Measurements from ENCODE around the gene SH3PXD2B. TPM values are rescaled to one million over a fixed set of nuclear protein-coding genes. Genes with fewer than 3 reads are reported as not detected.

SH3PXD2B gene
- total RNA-seq, 1 experiment from 2014 or later, result 64.1 TPM

DNA sequence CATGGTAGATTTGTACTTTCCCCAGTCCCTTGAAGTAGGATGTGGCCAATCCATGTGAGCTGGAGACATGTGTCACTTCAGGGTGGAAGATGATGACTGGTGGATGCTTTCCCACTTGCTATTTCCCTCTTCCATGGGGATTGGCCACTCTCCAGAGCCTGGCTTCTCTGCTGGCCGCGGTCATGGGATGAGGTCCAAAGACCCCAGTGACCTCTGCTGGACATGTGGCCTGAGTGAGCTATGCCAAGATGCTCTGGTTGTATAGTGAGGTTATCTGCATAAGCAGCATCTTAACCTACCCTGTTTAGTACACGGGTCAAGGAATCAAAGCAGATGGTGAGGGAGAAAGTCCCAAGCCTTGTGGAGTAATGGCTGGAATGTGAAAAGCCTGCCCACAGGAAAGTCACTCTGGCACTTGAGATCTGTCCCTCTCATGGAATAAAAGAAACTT is 47.1 kb downstream of the SH3PXD2B start:
- POLR2A ChIA-PET, result no interaction called here

More for the DNA sequence above, 47.1 kb downstream of the SH3PXD2B start:
- H3K4me1 Mint-ChIP-seq, result peaks cover 16% of the 10 kb centered on the region
- CTCF ChIA-PET, result interaction anchor here (1.2 kb wide), 1 partner anchor 44 kb away, joined by 6 read pairs; no protein-coding TSS in a partner anchor
- DNase-seq (ENCODE audit: low spot score) (no peak), ATAC-seq (no peak)
- TF ChIP-seq, protein P1, sequence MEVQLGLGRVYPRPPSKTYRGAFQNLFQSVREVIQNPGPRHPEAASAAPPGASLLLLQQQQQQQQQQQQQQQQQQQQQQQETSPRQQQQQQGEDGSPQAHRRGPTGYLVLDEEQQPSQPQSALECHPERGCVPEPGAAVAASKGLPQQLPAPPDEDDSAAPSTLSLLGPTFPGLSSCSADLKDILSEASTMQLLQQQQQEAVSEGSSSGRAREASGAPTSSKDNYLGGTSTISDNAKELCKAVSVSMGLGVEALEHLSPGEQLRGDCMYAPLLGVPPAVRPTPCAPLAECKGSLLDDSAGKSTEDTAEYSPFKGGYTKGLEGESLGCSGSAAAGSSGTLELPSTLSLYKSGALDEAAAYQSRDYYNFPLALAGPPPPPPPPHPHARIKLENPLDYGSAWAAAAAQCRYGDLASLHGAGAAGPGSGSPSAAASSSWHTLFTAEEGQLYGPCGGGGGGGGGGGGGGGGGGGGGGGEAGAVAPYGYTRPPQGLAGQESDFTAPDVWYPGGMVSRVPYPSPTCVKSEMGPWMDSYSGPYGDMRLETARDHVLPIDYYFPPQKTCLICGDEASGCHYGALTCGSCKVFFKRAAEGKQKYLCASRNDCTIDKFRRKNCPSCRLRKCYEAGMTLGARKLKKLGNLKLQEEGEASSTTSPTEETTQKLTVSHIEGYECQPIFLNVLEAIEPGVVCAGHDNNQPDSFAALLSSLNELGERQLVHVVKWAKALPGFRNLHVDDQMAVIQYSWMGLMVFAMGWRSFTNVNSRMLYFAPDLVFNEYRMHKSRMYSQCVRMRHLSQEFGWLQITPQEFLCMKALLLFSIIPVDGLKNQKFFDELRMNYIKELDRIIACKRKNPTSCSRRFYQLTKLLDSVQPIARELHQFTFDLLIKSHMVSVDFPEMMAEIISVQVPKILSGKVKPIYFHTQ (CRISPR knock-in tag; IDR thresholded peaks at IDR 0.05), result no peak
- TF ChIP-seq FOXK1 (CRISPR knock-in tag; IDR thresholded peaks at IDR 0.05) (no peak), TP53 (CRISPR knock-in tag; IDR thresholded peaks at IDR 0.05) (no peak), ZNF396 (CRISPR knock-in tag; IDR thresholded peaks at IDR 0.05; ENCODE audit: borderline replicate concordance) (no peak), SMAD4 (CRISPR knock-in tag; IDR thresholded peaks at IDR 0.05) (no peak), AFF4 (CRISPR knock-in tag; IDR thresholded peaks at IDR 0.05; ENCODE audit: borderline replicate concordance) (no peak), TEAD1 (CRISPR knock-in tag; IDR thresholded peaks at IDR 0.05) (no peak)
- TF ChIP-seq, protein P2, sequence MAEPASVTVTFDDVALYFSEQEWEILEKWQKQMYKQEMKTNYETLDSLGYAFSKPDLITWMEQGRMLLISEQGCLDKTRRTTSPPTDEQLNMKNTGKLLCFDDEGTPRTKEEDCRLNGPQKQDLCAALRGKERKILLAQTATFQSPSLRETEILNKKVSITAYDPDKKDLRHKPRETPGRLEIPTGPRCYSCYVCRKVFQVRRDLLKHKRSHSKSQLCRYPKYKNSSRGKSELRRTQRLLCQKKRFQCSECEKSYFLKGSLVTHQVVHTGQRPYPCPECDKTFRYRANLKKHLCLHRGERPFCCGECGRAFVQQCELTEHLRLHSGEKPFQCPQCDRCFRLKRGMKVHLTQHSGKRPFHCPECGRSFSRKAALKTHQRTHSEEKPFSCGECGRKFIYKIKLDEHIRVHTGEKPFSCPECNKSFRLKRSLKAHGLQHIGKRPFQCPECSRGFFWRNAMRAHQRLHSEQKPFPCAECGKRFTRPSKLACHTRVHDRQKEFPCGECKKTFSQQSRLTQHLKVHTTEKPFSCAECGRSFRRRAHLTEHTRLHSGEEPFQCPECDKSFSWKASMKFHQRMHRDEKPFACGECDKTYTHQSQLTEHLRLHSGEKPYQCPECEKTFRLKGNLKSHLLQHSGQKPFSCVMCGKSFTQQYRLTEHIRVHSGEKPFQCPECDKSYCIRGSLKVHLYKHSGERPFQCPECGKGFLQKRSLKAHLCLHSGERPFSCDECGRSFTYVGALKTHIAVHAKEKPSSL (CRISPR knock-in tag; conservative IDR thresholded peaks at IDR 0.05), result no peak
- TF ChIP-seq, protein P3, sequence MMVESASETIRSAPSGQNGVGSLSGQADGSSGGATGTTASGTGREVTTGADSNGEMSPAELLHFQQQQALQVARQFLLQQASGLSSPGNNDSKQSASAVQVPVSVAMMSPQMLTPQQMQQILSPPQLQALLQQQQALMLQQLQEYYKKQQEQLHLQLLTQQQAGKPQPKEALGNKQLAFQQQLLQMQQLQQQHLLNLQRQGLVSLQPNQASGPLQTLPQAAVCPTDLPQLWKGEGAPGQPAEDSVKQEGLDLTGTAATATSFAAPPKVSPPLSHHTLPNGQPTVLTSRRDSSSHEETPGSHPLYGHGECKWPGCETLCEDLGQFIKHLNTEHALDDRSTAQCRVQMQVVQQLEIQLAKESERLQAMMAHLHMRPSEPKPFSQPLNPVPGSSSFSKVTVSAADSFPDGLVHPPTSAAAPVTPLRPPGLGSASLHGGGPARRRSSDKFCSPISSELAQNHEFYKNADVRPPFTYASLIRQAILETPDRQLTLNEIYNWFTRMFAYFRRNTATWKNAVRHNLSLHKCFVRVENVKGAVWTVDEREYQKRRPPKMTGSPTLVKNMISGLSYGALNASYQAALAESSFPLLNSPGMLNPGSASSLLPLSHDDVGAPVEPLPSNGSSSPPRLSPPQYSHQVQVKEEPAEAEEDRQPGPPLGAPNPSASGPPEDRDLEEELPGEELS (CRISPR knock-in tag; IDR thresholded peaks at IDR 0.05), result no peak
- TF ChIP-seq, protein P4, sequence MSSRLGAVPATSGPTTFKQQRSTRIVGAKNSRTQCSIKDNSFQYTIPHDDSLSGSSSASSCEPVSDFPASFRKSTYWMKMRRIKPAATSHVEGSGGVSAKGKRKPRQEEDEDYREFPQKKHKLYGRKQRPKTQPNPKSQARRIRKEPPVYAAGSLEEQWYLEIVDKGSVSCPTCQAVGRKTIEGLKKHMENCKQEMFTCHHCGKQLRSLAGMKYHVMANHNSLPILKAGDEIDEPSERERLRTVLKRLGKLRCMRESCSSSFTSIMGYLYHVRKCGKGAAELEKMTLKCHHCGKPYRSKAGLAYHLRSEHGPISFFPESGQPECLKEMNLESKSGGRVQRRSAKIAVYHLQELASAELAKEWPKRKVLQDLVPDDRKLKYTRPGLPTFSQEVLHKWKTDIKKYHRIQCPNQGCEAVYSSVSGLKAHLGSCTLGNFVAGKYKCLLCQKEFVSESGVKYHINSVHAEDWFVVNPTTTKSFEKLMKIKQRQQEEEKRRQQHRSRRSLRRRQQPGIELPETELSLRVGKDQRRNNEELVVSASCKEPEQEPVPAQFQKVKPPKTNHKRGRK (CRISPR knock-in tag; IDR thresholded peaks at IDR 0.05; ENCODE audit: borderline replicate concordance), result no peak
- H3K27me3 Mint-ChIP-seq (ENCODE audit: low read depth), result no peaks in the 10 kb centered on the region
- H3K9me3 Mint-ChIP-seq, result peaks cover 7% of the 10 kb centered on the region
- peaks cover 45% of the 10 kb centered on the region for H3K36me3 Mint-ChIP-seq
- H3K4me3 Mint-ChIP-seq, result no peak overlapping the region
- H3K27ac Mint-ChIP-seq, result no peak overlapping the region
